Liver (tissue), 9 donors: Measurements from ENCODE around the gene F2R. TPM values are rescaled to one million over a fixed set of nuclear protein-coding genes. Genes with fewer than 3 reads are reported as not detected.

Experiments
- DNase-seq: peaks from one replicate; pipeline ENCODE4 v3.0.0-alpha.2; 2017; ENCODE audit warnings: low spot score
- H3K27ac ChIP-seq, 2 donors: one replicate each; pipeline ENCODE4 v1.7.0; 2013; ENCODE audit warnings: inconsistent platforms in 2 of 2, low read length in 2 of 2, control low read depth in 1 of 2, low read depth in 1 of 2, mild to moderate bottlenecking in 1 of 2
- H3K27me3 ChIP-seq, 4 donors: one replicate each; pipeline versions ENCODE4 v1.6.1 to v1.7.0; 2013; ENCODE audit warnings: low read length in 3 of 4, inconsistent platforms in 1 of 4, mild to moderate bottlenecking in 1 of 4, moderate library complexity in 1 of 4; ENCODE audit not compliant: control insufficient read depth in 4 of 4, insufficient read depth in 4 of 4
- H3K36me3 ChIP-seq, 4 donors: one replicate each; pipeline versions ENCODE4 v1.6.1 to v1.7.0; 2013; ENCODE audit warnings: low read length in 3 of 4, mild to moderate bottlenecking in 3 of 4, low read depth in 1 of 4, moderate library complexity in 1 of 4; ENCODE audit not compliant: control insufficient read depth in 4 of 4, insufficient read depth in 3 of 4
- H3K4me1 ChIP-seq, 4 donors: one replicate each; pipeline versions ENCODE4 v1.6.1 to v1.7.0; 2013; ENCODE audit warnings: low read length in 3 of 4, mild to moderate bottlenecking in 3 of 4, moderate library complexity in 1 of 4; ENCODE audit not compliant: control insufficient read depth in 4 of 4, insufficient read depth in 4 of 4
- H3K4me3 ChIP-seq, 3 donors: one replicate each; pipeline versions ENCODE4 v1.6.1 to v1.7.0; 2013; ENCODE audit warnings: low read length in 3 of 3, control low read depth in 1 of 3, low read depth in 1 of 3, mild to moderate bottlenecking in 1 of 3
- H3K9ac ChIP-seq, 2 donors: one replicate each; pipeline ENCODE4 v1.7.0; 2013; ENCODE audit warnings: low read length in 2 of 2, mild to moderate bottlenecking in 2 of 2, moderate library complexity in 2 of 2, control low read depth in 1 of 2, low read depth in 1 of 2
- H3K9me3 ChIP-seq, 4 donors: one replicate each; pipeline versions ENCODE4 v1.6.1 to v1.7.0; 2013; ENCODE audit warnings: low read length in 3 of 4; ENCODE audit not compliant: control insufficient read depth in 4 of 4
- CTCF ChIP-seq: fragments of 150-350 bp; IDR thresholded peaks from 2 replicates; pipeline ENCODE4 v1.5.1; 2017; ENCODE audit warnings: improper control_type of control experiment, low read depth, low read length; ENCODE audit not compliant: missing input control
- EGR1 ChIP-seq, 2 donors: IDR thresholded peaks; 2 replicates each; pipeline ENCODE4 v1.6.1; 2016 to 2018; ENCODE audit warnings: antibody characterized with exemption in 2 of 2, low read depth in 2 of 2
- FOXA1 ChIP-seq: IDR thresholded peaks from 2 replicates; pipeline ENCODE4 v1.6.1; 2016; ENCODE audit warnings: antibody characterized with exemption
- GABPA ChIP-seq, 2 donors: IDR thresholded peaks in 1 of 2; conservative IDR thresholded peaks in 1 of 2; 2 replicates each; pipeline ENCODE4 v1.6.1; 2016; ENCODE audit warnings: antibody characterized with exemption in 2 of 2, mild to moderate bottlenecking in 1 of 2, moderate library complexity in 1 of 2
- JUND ChIP-seq, 2 donors: IDR thresholded peaks; 2 replicates each; pipeline ENCODE4 v1.6.1; 2016; ENCODE audit warnings: antibody characterized with exemption in 2 of 2
- RAD21 ChIP-seq, 2 donors: IDR thresholded peaks; 2 replicates each; pipeline ENCODE4 v1.6.1; 2016; ENCODE audit warnings: antibody characterized with exemption in 2 of 2, mild to moderate bottlenecking in 2 of 2
- RXRA ChIP-seq, 2 donors: IDR thresholded peaks; 2 replicates each; pipeline ENCODE4 v1.6.1; 2017 to 2018; ENCODE audit warnings: antibody characterized with exemption in 2 of 2, mild to moderate bottlenecking in 1 of 2
- SP1 ChIP-seq: IDR thresholded peaks from 2 replicates; pipeline ENCODE4 v1.6.1; 2018; ENCODE audit warnings: antibody characterized with exemption, mild to moderate bottlenecking
- TAF1 ChIP-seq: conservative IDR thresholded peaks from 2 replicates; pipeline ENCODE4 v1.6.1; 2016; ENCODE audit warnings: antibody characterized with exemption, mild to moderate bottlenecking
- ZBTB33 ChIP-seq: IDR thresholded peaks from 2 replicates; pipeline ENCODE4 v1.6.1; 2016; ENCODE audit warnings: antibody characterized with exemption
- WGBS: extraction: QIAGEN DNeasy Blood & Tissue Kit; methylation state at CpG from one replicate; pipeline ENCODE4 v1.1.7; 2013; 5-methylcytosine and 5-hydroxymethylcytosine counted together
- polyA plus RNA-seq, 2 donors: library from polyadenylated mRNA; stranded (reverse) in 1 of 2; unstranded in 1 of 2; fragments of 200-250 nt in 1 of 2; fragments of >200 nt in 1 of 2; fragmentation: Nextera tagmentation in 1 of 2; extraction: Ambion mirVana in 1 of 2; gene quantifications; one replicate each; pipeline versions ENCODE4 v1.2.1 to v1.2.3, GENCODE V29; 2013 to 2015
- total RNA-seq, 2 donors: library from RNA; depleted of rRNA; stranded (reverse); fragments of >200 nt; gene quantifications; one replicate each; pipeline ENCODE4 v1.2.3, GENCODE V29; 2014
- TF ChIP-seq, protein P1 (sequence below): IDR thresholded peaks from 2 replicates; pipeline ENCODE4 v1.6.1; 2016; ENCODE audit warnings: antibody characterized with exemption, mild to moderate bottlenecking
- donor health status: healthy.
- donor health status: healthy.
- donor health status: healthy.
- donor health status: healthy.
- donor health status: healthy.

The F2R gene
- total and polyA plus RNA-seq, 4 donors = 5.9 to 18.7 (median 9.5) TPM

GRCh38 chr5:76675364-76675763 lies 40.6 kb upstream of the F2R start (continued):
- TF ChIP-seq CTCF (no peak), ZBTB33 (no peak), RXRA (IDR thresholded peaks at IDR 0.05) (no peak), JUND (IDR thresholded peaks at IDR 0.05) (no peak)

- no peak for DNase-seq
- no peak overlapping the region for H3K27ac ChIP-seq
- TF ChIP-seq RAD21 (IDR thresholded peaks at IDR 0.05) = no peak
- TF ChIP-seq CTCF = no peak
- TF ChIP-seq SP1 = no peak
- TF ChIP-seq, protein P1, sequence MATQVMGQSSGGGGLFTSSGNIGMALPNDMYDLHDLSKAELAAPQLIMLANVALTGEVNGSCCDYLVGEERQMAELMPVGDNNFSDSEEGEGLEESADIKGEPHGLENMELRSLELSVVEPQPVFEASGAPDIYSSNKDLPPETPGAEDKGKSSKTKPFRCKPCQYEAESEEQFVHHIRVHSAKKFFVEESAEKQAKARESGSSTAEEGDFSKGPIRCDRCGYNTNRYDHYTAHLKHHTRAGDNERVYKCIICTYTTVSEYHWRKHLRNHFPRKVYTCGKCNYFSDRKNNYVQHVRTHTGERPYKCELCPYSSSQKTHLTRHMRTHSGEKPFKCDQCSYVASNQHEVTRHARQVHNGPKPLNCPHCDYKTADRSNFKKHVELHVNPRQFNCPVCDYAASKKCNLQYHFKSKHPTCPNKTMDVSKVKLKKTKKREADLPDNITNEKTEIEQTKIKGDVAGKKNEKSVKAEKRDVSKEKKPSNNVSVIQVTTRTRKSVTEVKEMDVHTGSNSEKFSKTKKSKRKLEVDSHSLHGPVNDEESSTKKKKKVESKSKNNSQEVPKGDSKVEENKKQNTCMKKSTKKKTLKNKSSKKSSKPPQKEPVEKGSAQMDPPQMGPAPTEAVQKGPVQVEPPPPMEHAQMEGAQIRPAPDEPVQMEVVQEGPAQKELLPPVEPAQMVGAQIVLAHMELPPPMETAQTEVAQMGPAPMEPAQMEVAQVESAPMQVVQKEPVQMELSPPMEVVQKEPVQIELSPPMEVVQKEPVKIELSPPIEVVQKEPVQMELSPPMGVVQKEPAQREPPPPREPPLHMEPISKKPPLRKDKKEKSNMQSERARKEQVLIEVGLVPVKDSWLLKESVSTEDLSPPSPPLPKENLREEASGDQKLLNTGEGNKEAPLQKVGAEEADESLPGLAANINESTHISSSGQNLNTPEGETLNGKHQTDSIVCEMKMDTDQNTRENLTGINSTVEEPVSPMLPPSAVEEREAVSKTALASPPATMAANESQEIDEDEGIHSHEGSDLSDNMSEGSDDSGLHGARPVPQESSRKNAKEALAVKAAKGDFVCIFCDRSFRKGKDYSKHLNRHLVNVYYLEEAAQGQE = no peak
- TF ChIP-seq RXRA (IDR thresholded peaks at IDR 0.05) = no peak
- no peak for TF ChIP-seq FOXA1
- TF ChIP-seq EGR1 (IDR thresholded peaks at IDR 0.05; ENCODE audit: low read depth in 2 of 2) = no peak
- TF ChIP-seq JUND (IDR thresholded peaks at IDR 0.05) = no peak
- no peak for TF ChIP-seq TAF1
- no peak for TF ChIP-seq GABPA (IDR thresholded peaks at IDR 0.05 in 1 of 2, conservative IDR thresholded peaks at IDR 0.05 in 1 of 2)
- no peaks in the 10 kb centered on the region for H3K9me3 ChIP-seq
- no peak overlapping the region for H3K4me3 ChIP-seq
- peaks cover 4 to 43% (median 35%) of the 10 kb centered on the region in 4 donors for H3K36me3 ChIP-seq
- peaks cover 0 to 3% (median 2%) of the 10 kb centered on the region in 4 donors for H3K4me1 ChIP-seq
- no peaks in the 10 kb centered on the region for H3K27me3 ChIP-seq
- no peak overlapping the region for H3K9ac ChIP-seq
- WGBS = 97% methylated on average over 8 of the region's 8 CpGs
These were observed 38.0 kb upstream of the F2R start for GRCh38 chr5:76677849-76678472.
